ENCODE results near the gene BICD1.

- TF ChIP-seq EZH2 (IDR thresholded peaks at IDR 0.05; ENCODE audit: borderline replicate concordance, low read depth, low read length, severe bottlenecking) (no peak), POLR2AphosphoS5 (IDR thresholded peaks at IDR 0.05; ENCODE audit: insufficient read depth, low read depth, low read length) (no peak), CTCF (IDR thresholded peaks at IDR 0.05; ENCODE audit: extremely low read depth in 1 of 2, insufficient read depth in 1 of 2, low read depth in 1 of 2, low read length in 2 of 2) (no peak), POLR2A (IDR thresholded peaks at IDR 0.05; ENCODE audit: low read depth, low read length) (no peak), MYC (IDR thresholded peaks at IDR 0.05; ENCODE audit: low read depth, low read length) (no peak), FOS (IDR thresholded peaks at IDR 0.05; ENCODE audit: borderline replicate concordance, insufficient read depth, low read length) (no peak), JUN (IDR thresholded peaks at IDR 0.05; ENCODE audit: borderline replicate concordance, insufficient read depth, insufficient read length, low read depth) (no peak)
These were observed 165.8 kb downstream of the BICD1 start for GRCh38 chr12:32272465-32272864.
